IPS-11a (cell line): Measurements from ENCODE around the gene ECE1.
"Not testable (repeated sequence)": the region's sequence is repeated elsewhere in the genome, so short reads cannot be mapped to it uniquely, and the experiment has no call there.

Experiments used
- H3K4me3 ChIP-seq: one replicate; pipeline ENCODE4 v1.5.1; 2013; ENCODE audit warnings: low read depth, low read length, control low read depth

Gene ECE1

GRCh38 chr1:21188235-21188634 is 102.0 kb downstream of the ECE1 start:
- H3K4me3 ChIP-seq: no peak overlapping the region

DNA sequence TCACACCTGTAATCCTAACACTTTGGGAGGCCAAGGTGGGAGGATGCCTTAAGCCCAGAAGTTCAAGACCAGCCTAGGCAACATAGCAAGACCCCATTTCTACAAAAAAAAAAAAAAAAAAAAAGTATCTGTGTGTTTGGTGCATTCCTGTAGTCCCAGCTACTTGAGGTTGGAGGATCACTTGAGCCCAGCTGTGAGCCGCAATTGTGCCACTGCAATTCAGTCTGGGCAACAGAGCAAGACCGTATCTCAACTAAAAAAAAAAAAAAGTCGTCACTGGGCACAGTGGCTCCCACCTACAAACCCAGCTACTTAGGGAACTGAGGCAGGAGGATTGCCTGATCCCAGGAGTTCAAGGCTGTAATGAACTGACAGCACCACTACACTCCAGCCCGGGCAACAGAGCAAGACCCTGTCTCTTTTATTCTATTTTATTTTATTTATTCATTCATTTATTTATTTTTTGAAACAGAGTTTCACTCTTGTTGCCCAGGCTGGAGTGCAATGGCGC is 105.0 kb downstream of the ECE1 start:
- no peak overlapping the region for H3K4me3 ChIP-seq

DNA sequence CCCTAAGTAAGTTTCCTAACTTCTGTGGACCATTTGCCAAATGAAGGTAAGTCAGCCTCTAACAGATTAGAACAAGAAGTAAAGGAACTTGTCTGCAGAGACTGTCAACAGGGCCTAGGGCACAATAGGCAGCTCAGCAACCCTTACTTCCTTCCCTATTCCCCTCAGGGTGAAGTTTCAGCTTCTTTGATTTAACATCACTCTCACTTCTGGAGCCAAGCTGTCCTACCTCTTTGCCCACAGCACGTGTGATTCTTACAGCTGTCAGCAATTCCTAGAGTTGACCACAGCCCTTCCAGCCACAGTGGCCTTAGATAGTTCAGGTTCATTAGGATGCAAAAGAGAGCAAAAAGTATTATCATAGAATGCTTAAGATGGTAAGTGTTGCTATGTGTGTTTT is 106.0 kb downstream of the ECE1 start:
- H3K4me3 ChIP-seq: no peak overlapping the region

DNA sequence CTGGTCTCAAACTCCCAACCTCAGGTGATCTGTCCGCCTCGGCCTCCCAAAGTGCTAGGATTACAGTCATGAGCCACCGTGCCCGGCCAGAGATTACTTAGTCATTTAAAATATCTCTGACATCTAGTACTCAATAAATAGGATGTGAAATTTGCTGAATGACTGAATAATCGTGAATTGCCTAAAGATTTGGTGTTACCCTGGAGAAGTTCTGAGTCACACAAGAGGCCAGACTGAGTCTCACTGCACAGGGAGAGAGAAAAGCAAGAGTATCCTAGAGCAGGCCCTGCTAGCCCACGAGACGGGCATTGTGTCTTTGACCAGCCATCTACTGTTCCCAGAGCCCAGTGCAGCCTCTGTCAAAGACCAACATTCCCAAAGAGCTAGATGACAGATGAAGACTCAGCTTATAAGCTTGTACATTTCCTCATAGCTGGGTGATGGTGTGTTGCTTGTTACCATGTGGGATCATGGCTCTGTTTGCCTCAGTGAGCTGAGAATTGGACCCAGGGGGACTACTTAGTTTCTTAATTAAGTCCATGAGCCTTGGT is 108.0 kb downstream of the ECE1 start:
- no peak overlapping the region for H3K4me3 ChIP-seq

GRCh38 chr1:21178271-21178670 is 112.0 kb downstream of the ECE1 start:
- not testable (repeated sequence) for H3K4me3 ChIP-seq

- peak within 1 kb of the TSS; percentile 83 for H3K4me3 ChIP-seq
Observed at GRCh38 chr1:21176586-21177555, 113.4 kb downstream of the ECE1 start, which contains the start of gene EIF4G3. TSS of gene EIF4G3 (minus strand) at chr1:21176897. CDS start at chr1:21002742, 174,155 bp downstream.

- peak overlapping the region; percentile 83 for H3K4me3 ChIP-seq
Observed at GRCh38 chr1:21175670-21176581, 114.3 kb downstream of the ECE1 start.

DNA sequence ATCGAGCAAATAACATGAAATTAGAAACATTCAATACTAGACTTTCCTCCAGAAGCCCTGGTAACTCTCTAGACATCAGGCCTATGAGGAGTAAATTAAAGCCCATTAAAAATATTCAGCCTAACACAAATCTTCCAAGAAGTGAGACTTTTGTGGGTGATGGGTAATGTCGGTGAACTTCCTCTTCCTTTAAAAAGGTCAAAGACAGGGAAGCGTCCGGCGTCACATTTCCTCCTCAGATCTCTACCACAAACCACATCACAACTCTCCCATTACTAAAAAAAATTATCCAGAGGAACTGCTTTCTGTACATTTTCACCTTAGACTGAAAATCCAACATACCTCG is 115.0 kb downstream of the ECE1 start:
- peak overlapping the region; percentile 83 for H3K4me3 ChIP-seq

- H3K4me3 ChIP-seq: peak overlapping the region; percentile 83
Observed at GRCh38 chr1:21174654-21175323, 115.5 kb downstream of the ECE1 start.

GRCh38 chr1:21174230-21174629 is 116.0 kb downstream of the ECE1 start:
- peak overlapping the region; percentile 83 for H3K4me3 ChIP-seq

DNA sequence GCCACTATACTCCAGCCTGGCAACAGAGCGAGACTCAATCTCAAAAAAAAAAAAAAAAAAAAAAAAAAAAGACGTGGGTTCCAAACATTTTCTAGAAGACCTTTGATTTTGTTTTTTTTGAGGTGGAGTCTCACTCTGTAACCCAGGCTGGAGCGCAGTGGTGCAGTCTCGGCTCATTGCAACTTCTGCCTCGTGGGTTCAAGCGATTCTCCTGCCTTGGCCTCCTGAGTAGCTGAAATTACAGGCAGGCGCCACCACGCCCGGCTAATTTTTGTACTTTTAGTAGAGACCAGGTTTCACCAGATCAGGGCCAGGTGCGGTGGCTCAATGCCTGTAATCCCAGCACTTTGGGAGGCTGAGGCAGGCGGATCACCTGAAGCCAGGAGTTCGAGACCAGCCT is 117.2 kb downstream of the ECE1 start:
- H3K4me3 ChIP-seq: not testable (repeated sequence)

DNA sequence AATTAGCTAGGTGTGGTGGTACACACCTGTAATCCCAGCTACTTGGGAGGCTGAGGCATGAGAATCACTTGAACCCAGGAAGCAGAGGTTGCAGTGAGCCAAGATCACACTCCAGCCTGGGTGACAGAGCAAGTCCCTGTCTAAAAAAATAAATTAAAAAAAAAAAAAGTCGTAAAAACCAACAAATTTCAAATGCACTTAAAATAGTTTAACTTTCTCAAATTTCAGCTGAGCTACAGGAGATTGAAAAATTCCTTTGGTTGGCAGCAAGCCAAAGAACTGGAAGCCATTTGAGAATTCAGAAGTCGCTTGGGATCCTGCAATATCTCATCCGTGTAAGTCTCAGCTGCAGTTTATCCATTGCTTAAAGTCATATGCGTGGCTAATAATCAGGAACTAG is 119.4 kb downstream of the ECE1 start:
- not testable (repeated sequence) for H3K4me3 ChIP-seq

DNA sequence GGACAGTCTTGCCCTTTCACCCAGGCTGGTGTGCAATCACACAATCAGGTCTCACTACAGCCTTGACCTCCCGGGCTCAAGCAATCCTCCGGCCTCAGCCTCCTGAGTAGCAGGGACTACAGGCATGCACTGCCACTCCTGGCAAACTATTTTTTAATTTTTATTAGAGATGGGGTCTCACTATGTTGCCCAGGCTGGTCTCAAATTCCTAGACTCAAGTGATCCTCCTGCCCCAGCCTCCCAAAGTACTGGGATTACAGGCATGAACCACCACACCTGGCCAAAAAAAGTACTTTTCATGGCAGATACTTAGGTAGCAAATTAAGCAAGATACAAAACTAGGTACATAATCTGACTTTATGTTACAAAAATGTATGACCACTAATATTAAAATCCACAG is 121.8 kb downstream of the ECE1 start:
- H3K4me3 ChIP-seq: no peak overlapping the region
